ENCODE data around the gene AAMDC.
"Not testable (repeated sequence)": the region's sequence is repeated elsewhere in the genome, so short reads cannot be mapped to it uniquely, and the experiment has no call there.

- not testable (repeated sequence) for TF ChIP-seq CTCF, POLR2A (IDR thresholded peaks at IDR 0.05)
Measured at GRCh38 chr11:77857906-77858457, 37.0 kb downstream of the AAMDC start.
